Hematopoietic multipotent progenitor cell treated with erythropoietin and hydrocortisone succinate and interleukin-3 and kit ligand, for 6 days (in vitro differentiated cells): Measurements from ENCODE around the gene ATP1A1.

Experiments
- DNase-seq: peaks from one replicate; pipeline ENCODE4 v3.0.0-alpha.2; 2015

The ATP1A1 gene

GRCh38 chr1:116373431-116374352 lies 648 bp downstream of the ATP1A1 start:
- peak; percentile 79 for DNase-seq

- no peak for DNase-seq
These were observed 1.5 kb downstream of the ATP1A1 start for GRCh38 chr1:116374353-116375147.

GRCh38 chr1:116375148-116375886 lies 2.3 kb downstream of the ATP1A1 start:
- DNase-seq: no peak

GRCh38 chr1:116375887-116376728 lies 3.1 kb downstream of the ATP1A1 start:
- peak; percentile 41 for DNase-seq

GRCh38 chr1:116376729-116377086 lies 3.7 kb downstream of the ATP1A1 start:
- DNase-seq: no peak

GRCh38 chr1:116377541-116378529 lies 4.8 kb downstream of the ATP1A1 start:
- DNase-seq: peak; percentile 42

DNA sequence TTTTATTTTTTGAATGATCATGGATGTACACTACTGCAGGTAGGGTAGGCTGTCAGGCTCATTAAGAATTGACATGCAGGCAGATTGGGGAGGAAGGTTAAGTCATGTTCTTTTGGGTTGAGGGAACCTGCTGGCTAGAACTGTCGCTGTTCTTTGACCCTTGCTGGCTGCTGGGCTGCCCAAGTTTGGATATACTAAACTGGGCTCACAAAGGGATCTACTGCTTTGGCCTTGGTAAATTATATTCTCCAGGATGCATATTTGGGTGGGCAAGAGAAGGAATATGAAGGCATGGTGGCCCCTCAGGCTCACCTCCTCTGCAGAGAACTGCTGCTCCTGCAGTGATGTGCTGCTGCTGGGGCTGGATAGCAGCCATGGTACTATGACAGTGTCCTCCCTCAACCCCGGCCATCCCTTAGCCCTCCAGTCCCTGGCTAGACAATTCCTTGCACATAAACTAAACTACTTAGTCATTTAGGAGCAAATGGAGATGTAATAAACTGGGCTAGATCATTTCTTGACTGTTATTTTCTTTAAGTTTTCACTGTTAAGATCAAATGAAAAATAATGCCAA lies 6.1 kb downstream of the ATP1A1 start:
- no peak for DNase-seq

GRCh38 chr1:116379674-116380498 lies 6.8 kb downstream of the ATP1A1 start:
- DNase-seq: no peak

DNA sequence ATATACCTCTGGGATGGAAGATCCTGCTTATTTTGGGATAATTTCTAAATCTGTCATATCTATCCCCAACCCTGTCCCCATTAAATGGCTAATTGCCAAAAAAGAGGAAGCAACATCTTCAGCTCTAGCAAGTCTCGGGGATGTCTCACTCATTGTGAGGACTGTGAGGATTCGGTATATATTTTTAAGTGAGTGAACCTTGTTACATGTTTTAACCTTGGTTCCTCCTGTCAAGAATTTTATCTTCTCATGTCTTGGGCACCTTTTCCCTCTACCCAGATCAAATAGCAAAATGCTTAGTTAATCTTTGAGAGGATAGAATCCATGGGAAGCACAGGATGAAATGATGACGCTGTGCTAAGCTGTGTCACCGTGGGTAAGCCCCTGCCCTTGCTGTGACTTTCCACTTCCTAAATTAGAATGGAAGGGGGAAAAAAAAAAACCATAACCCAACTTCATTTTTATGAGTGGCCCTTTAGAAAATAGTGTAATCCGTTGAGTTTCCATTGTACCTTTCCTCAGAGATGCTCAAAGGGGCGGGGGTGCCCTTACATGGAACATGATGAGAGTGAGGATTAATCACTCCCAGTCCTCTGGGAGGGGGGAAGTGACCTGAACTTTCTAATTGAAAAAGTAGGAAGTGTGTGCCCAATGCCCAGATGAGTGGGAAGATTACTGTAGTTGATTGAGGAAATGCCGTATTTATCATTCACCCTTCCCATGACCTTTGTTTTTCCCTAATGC lies 7.6 kb downstream of the ATP1A1 start:
- no peak for DNase-seq

DNA sequence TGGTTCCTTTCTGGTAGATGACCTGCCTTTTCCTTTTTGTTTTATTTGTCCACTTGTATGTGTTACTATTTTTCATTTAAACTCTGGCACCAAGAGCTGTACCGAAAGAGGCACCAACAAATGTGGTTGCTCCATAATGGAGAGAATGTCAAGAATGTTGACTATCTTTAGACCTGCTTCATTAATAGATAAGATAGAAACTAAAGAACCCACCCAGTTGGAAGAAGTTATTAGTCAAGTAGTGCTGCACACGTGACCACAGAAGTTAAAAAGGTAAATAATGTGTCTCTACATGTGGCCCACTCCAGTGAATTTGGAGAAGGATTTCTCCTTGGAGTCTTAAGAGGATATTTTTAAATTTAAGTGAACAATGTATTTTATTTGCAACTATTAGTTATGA lies 9.3 kb downstream of the ATP1A1 start:
- peak; percentile 19 for DNase-seq

DNA sequence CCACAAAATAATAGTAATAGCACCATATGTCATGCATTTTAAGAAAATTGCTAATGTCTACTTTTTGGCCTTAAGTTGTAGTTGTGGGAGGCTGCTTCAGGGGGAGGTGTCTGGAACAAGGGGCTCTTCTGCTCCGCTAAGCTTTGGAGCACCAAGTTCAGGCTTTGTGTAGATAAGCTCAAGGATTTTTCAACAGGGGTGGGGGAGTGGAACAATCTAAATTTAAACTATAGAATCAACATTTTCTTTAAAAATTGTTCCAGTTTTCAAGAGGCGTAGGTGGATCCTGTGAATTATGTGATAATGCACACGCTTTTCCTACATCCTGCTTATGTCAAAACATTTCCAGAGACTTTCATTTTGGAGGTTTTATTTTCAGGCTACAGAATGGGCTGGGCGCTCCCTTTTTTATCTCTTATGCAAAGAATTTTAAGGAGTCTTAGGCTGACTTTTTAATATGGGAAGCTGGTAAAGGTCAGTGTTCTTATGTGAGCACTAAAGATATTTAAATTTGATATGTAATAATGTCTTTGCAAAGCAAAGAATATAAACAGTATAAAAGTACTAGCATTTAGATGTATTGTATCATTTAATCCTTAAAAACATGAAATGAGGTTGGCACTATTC lies 9.9 kb downstream of the ATP1A1 start:
- DNase-seq: no peak

GRCh38 chr1:116386042-116386441 lies 13.0 kb downstream of the ATP1A1 start:
- DNase-seq: no peak

GRCh38 chr1:116387551-116387950 lies 14.5 kb downstream of the ATP1A1 start:
- no peak for DNase-seq

- DNase-seq: no peak
These were observed 15.1 kb downstream of the ATP1A1 start for GRCh38 chr1:116388122-116388521.

- DNase-seq: no peak
These were observed 16.0 kb downstream of the ATP1A1 start for GRCh38 chr1:116389013-116389412.

DNA sequence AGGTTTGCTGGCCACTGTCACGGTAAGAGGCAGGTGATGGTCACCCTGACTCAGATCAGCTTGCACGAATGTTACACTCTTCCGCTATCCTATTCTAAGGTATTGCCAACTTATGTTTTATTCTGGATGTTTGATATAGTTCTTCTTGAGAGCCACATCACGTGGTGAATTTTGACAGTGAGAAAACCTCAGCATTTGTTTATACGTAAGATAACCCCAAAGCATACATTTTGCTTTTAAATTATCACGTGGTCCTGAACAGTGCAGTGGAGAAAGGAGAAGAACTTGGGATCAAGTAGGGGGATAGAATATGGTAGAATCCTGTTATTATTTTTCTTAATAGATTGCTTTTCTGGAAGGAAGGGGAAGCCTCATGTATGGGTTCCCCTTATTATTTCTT lies 16.6 kb downstream of the ATP1A1 start:
- no peak for DNase-seq

- no peak for DNase-seq
These were observed 17.2 kb downstream of the ATP1A1 start for GRCh38 chr1:116390195-116390594.

- DNase-seq: no peak
These were observed 18.1 kb downstream of the ATP1A1 start for GRCh38 chr1:116391185-116391584.
